Renal pelvis (tissue), 4 donors: ENCODE measurements around the gene CBLB. TPM values are rescaled to one million over a fixed set of nuclear protein-coding genes. Genes with fewer than 3 reads are reported as not detected.
"Not testable (repeated sequence)": the region's sequence is repeated elsewhere in the genome, so short reads cannot be mapped to it uniquely, and the experiment has no call there.

Source experiments
- DNase-seq: peaks from one replicate; pipeline ENCODE4 v3.0.0-alpha.2; 2013
- polyA plus RNA-seq, 3 donors: library from polyadenylated mRNA; unstranded; fragments of 120-200 nt; gene quantifications; one replicate each; pipeline ENCODE4 v1.2.1, GENCODE V29; 2013; ENCODE audit not compliant: insufficient read length in 3 of 3

CBLB gene
- polyA plus RNA-seq, 3 donors, result 41.9 to 66.0 (median 54.6) TPM

GRCh38 chr3:105762214-105762613 lies 106.6 kb downstream of the CBLB start:
- DNase-seq, result not testable (repeated sequence)

- DNase-seq, result no peak
Observed at GRCh38 chr3:105759442-105760078, 109.3 kb downstream of the CBLB start.

GRCh38 chr3:105758451-105758850 lies 110.4 kb downstream of the CBLB start:
- no peak for DNase-seq

- no peak for DNase-seq
Observed at GRCh38 chr3:105755121-105755886, 113.5 kb downstream of the CBLB start.

GRCh38 chr3:105752791-105753415 lies 115.9 kb downstream of the CBLB start:
- no peak for DNase-seq

GRCh38 chr3:105747696-105748095 lies 121.1 kb downstream of the CBLB start:
- no peak for DNase-seq

- DNase-seq, result no peak
Observed at GRCh38 chr3:105747060-105747541, 121.7 kb downstream of the CBLB start.

- DNase-seq, result no peak
Observed at GRCh38 chr3:105746231-105746996, 122.4 kb downstream of the CBLB start.

GRCh38 chr3:105745046-105745445 lies 123.8 kb downstream of the CBLB start:
- no peak for DNase-seq

- DNase-seq, result no peak
Observed at GRCh38 chr3:105744202-105744601, 124.6 kb downstream of the CBLB start.

GRCh38 chr3:105733356-105733755 lies 135.5 kb downstream of the CBLB start:
- DNase-seq, result no peak

GRCh38 chr3:105731686-105732085 lies 137.1 kb downstream of the CBLB start:
- DNase-seq, result no peak

- no peak for DNase-seq
Observed at GRCh38 chr3:105730801-105731354, 137.9 kb downstream of the CBLB start.

GRCh38 chr3:105729667-105730066 lies 139.1 kb downstream of the CBLB start:
- DNase-seq, result no peak

- no peak for DNase-seq
Observed at GRCh38 chr3:105728771-105729312, 140.0 kb downstream of the CBLB start.

GRCh38 chr3:105727036-105727435 lies 141.8 kb downstream of the CBLB start:
- not testable (repeated sequence) for DNase-seq

- no peak for DNase-seq
Observed at GRCh38 chr3:105722943-105723556, 145.8 kb downstream of the CBLB start.

GRCh38 chr3:105719791-105720190 lies 149.0 kb downstream of the CBLB start:
- no peak for DNase-seq

GRCh38 chr3:105715372-105715771 lies 153.4 kb downstream of the CBLB start:
- no peak for DNase-seq

GRCh38 chr3:105714453-105714852 lies 154.4 kb downstream of the CBLB start:
- DNase-seq, result no peak

GRCh38 chr3:105708980-105709379 lies 159.8 kb downstream of the CBLB start:
- DNase-seq, result no peak
